DOHH2 (cell line): ENCODE data around the gene CEMIP2.

Experiments
- H3F3A ChIP-seq: fragments of 200-600 bp; sonication (generic), shearing (Covaris generic); 2 replicates; pipeline ENCODE4 v1.6.0; 2016; ENCODE audit warnings: antibody characterized with exemption, mild to moderate bottlenecking; ENCODE audit not compliant: control insufficient read depth, insufficient read depth
- H3K27ac ChIP-seq: fragments of 200-600 bp; sonication (generic); 2 replicates; pipeline ENCODE4 v1.5.1; 2014; ENCODE audit warnings: low read depth, mild to moderate bottlenecking, low read length, moderate library complexity
- H3K27me3 ChIP-seq: fragments of 200-600 bp; sonication (generic); 2 replicates; pipeline ENCODE4 v1.6.1; 2014; ENCODE audit warnings: mild to moderate bottlenecking, low read length, mixed read lengths; ENCODE audit not compliant: control insufficient read depth
- H3K36me3 ChIP-seq: fragments of 200-600 bp; sonication (generic); 2 replicates; pipeline ENCODE4 v1.6.1; 2014; ENCODE audit warnings: mild to moderate bottlenecking, low read length, moderate library complexity, mixed read lengths; ENCODE audit not compliant: control insufficient read depth
- H3K4me1 ChIP-seq: fragments of 200-600 bp; sonication (generic); 2 replicates; pipeline ENCODE4 v1.6.1; 2014; ENCODE audit warnings: mild to moderate bottlenecking, low read length, mixed read lengths; ENCODE audit not compliant: control insufficient read depth
- H3K4me2 ChIP-seq: fragments of 200-600 bp; sonication (generic); 2 replicates; pipeline ENCODE4 v1.6.0; 2014; ENCODE audit warnings: mild to moderate bottlenecking, low read length, moderate library complexity
- H3K4me3 ChIP-seq: fragments of 200-600 bp; sonication (generic); 2 replicates; pipeline ENCODE4 v1.5.1; 2014; ENCODE audit warnings: mild to moderate bottlenecking, low read length, mixed read lengths
- H3K79me2 ChIP-seq: fragments of 200-600 bp; sonication (generic); 2 replicates; pipeline ENCODE4 v1.6.1; 2014; ENCODE audit warnings: mild to moderate bottlenecking, low read length, mixed read lengths; ENCODE audit not compliant: control insufficient read depth
- H3K9me2 ChIP-seq: fragments of 200-600 bp; sonication (generic); replicated peaks from 2 replicates; pipeline ENCODE4 v1.6.1; 2014; ENCODE audit warnings: mild to moderate bottlenecking, low read length, mixed read lengths; ENCODE audit not compliant: control insufficient read depth
- H3K9me3 ChIP-seq: fragments of 200-600 bp; sonication (generic); 2 replicates; pipeline ENCODE4 v1.6.1; 2014; ENCODE audit warnings: antibody characterized with exemption, low read length, mixed read lengths; ENCODE audit not compliant: control insufficient read depth, insufficient read depth
- H4K20me1 ChIP-seq: fragments of 200-600 bp; sonication (generic); 2 replicates; pipeline ENCODE4 v1.6.0; 2014; ENCODE audit warnings: low read depth, mild to moderate bottlenecking, antibody characterized with exemption, low read length, moderate library complexity; ENCODE audit not compliant: control insufficient read depth, insufficient read depth
- EZH2phosphoT487 ChIP-seq: fragments of 200-600 bp; sonication (generic); IDR thresholded peaks from 2 replicates; pipeline ENCODE4 v1.6.1; 2017; ENCODE audit warnings: borderline replicate concordance, mild to moderate bottlenecking, antibody characterized with exemption, low read length, moderate library complexity, mixed read lengths
- TF ChIP-seq, protein P1 (sequence below): fragments of 200-600 bp; sonication (generic); IDR thresholded peaks from one replicate; pipeline ENCODE4 v1.5.1; 2014; ENCODE audit warnings: antibody characterized with exemption, mild to moderate bottlenecking, low read depth, low read length; ENCODE audit not compliant: poor library complexity, severe bottlenecking

Gene CEMIP2

GRCh38 chr9:71763832-71764231 lies 4.5 kb downstream of the CEMIP2 start:
- Histone ChIP-seq H3K79me2 (no peaks in the 10 kb centered on the region), H3K27me3 (peaks cover 50% of the 10 kb centered on the region), H3K9me3 (no peaks in the 10 kb centered on the region), H3K4me2 (no peak overlapping the region), H3F3A (no peaks in the 10 kb centered on the region), H3K27ac (no peak overlapping the region), H3K4me1 (peaks cover 8% of the 10 kb centered on the region; the same call in 1 of the 2 replicates), H4K20me1 (peaks cover 3% of the 10 kb centered on the region), H3K36me3 (no peaks in the 10 kb centered on the region), H3K9me2 (no peaks in the 10 kb centered on the region), H3K4me3 (no peak overlapping the region)
- TF ChIP-seq, protein P1, sequence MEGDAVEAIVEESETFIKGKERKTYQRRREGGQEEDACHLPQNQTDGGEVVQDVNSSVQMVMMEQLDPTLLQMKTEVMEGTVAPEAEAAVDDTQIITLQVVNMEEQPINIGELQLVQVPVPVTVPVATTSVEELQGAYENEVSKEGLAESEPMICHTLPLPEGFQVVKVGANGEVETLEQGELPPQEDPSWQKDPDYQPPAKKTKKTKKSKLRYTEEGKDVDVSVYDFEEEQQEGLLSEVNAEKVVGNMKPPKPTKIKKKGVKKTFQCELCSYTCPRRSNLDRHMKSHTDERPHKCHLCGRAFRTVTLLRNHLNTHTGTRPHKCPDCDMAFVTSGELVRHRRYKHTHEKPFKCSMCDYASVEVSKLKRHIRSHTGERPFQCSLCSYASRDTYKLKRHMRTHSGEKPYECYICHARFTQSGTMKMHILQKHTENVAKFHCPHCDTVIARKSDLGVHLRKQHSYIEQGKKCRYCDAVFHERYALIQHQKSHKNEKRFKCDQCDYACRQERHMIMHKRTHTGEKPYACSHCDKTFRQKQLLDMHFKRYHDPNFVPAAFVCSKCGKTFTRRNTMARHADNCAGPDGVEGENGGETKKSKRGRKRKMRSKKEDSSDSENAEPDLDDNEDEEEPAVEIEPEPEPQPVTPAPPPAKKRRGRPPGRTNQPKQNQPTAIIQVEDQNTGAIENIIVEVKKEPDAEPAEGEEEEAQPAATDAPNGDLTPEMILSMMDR = no peak
- TF ChIP-seq EZH2phosphoT487 = no peak

DNA sequence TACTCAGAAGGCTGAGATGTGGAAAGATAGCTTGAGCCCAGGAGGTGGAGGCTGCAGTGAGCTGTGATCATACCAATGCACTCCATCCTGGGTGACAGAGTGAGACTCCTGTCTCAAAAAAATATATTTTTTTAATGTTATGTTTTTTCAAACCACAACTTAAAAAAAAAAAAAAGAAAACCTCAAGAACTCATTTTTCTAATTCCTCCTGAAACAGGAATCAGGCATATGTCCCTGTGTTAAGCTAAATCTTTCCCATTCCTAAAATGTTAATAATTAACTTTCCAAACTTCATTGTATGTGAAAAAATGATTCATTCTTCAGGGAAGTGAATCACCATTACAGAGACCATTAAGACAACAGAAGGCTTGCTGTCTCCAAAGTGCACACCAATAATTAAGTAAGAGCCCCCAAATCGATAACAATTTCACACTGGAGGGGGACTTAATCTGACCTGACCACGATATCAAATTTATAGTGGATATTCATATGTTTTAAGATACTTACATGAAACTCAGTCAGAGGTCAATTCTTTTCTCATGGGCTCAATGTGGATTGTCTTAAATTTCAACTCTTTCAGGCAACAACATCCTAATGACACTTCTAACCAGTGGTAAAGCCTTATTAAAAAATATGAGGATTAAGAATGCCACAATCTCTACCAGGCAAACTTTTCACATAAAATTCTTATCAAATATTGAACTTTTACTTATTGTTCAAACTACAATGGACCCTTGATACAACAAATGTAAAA lies 5.2 kb downstream of the CEMIP2 start:
- Histone ChIP-seq H3K4me3 (no peak overlapping the region), H3K4me2 (no peak overlapping the region), H3K9me3 (no peaks in the 10 kb centered on the region), H3K79me2 (no peaks in the 10 kb centered on the region), H3K4me1 (peaks cover 8% of the 10 kb centered on the region; the same call in 1 of the 2 replicates), H3F3A (no peaks in the 10 kb centered on the region), H3K27me3 (peaks cover 53% of the 10 kb centered on the region), H4K20me1 (peaks cover 3% of the 10 kb centered on the region), H3K36me3 (no peaks in the 10 kb centered on the region), H3K27ac (no peak overlapping the region), H3K9me2 (no peaks in the 10 kb centered on the region)
- TF ChIP-seq, protein P1 = no peak
- no peak for TF ChIP-seq EZH2phosphoT487

DNA sequence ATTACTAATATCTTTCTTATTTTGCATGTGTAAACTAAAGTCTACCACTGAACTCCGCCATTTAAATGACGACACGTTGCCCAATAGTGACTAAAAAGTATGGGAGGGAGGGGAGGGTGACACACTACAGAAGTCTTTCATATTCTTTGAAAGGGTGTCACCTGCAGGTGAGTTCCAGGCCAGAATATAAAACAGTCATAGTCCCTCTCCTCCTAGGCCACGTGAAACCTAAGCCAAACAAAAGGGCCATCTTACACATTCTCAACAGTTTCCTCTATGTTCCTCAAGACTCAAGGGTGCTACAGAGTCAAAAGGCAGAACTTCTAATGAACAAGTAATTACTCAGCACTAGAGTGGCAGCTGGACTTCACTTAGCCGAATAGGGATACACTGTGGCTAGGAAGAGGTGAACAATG lies 6.4 kb downstream of the CEMIP2 start:
- H3K27me3 ChIP-seq = peaks cover 47% of the 10 kb centered on the region
- H3F3A ChIP-seq = no peaks in the 10 kb centered on the region
- no peaks in the 10 kb centered on the region for H3K9me3 ChIP-seq
- H4K20me1 ChIP-seq = peaks cover 3% of the 10 kb centered on the region; the same call in 1 of the 2 replicates
- no peaks in the 10 kb centered on the region for H3K9me2 ChIP-seq
- H3K27ac ChIP-seq = no peak overlapping the region
- H3K36me3 ChIP-seq = no peaks in the 10 kb centered on the region
- H3K4me3 ChIP-seq = no peak overlapping the region
- H3K79me2 ChIP-seq = no peaks in the 10 kb centered on the region
- TF ChIP-seq EZH2phosphoT487 = no peak
- TF ChIP-seq, protein P1 = no peak
- no peak overlapping the region for H3K4me2 ChIP-seq
- H3K4me1 ChIP-seq = no peaks in the 10 kb centered on the region
